Measurements from ENCODE around the gene SCGB1D4.
"Not testable (repeated sequence)": the region's sequence is repeated elsewhere in the genome, so short reads cannot be mapped to it uniquely, and the experiment has no call there.

Gene SCGB1D4, protein sequence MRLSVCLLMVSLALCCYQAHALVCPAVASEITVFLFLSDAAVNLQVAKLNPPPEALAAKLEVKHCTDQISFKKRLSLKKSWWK

DNA sequence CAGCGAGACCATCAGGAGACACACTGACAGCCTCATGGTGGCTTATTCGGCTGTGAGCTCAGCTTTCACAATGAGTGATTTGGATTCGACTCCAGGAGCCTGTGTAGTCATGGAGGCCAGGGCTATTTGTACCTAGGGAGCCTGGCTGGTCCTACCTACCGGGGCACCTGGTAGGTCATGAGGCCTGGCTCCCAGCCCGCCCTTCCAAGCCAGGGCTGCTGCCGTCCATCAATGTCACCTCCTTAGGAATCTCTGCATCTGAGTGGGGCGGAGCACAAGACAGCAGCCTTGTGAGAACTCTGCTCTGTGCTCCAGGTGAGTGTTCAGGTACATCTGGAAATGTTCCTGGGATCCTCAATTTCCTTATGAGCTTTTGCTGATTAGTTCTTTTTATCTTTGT lies at the start of gene SCGB1D4:
Gene SCGB1D4, minus strand, starts transcription at position 101 of the 400 bp plus-strand sequence. Its CDS starts 65 bp downstream, at position 36.
- no peak for DNase-seq (ENCODE audit: low read depth in 2 of 2)

DNA sequence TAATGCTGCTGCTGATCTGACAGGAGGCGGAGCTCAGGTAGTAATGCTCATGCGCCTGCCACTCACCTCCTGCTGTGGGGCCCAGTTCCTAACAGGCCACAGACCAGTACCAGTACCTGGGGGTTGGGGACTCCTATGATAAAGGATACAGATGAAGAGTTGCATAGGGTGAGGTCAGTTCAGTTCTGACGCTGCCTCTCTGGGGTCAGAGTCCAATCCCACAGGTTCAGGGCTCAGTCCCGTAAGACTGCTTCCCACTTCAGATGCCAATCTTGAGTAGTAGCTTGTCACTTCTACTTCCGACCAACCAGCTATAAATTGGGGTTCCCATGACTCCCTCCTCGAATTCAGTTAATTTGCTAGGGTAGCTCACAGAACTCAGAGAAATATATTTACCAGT lies 47.0 kb upstream of the SCGB1D4 start:
- DNase-seq (ENCODE audit: low read depth in 2 of 2) = no peak

DNA sequence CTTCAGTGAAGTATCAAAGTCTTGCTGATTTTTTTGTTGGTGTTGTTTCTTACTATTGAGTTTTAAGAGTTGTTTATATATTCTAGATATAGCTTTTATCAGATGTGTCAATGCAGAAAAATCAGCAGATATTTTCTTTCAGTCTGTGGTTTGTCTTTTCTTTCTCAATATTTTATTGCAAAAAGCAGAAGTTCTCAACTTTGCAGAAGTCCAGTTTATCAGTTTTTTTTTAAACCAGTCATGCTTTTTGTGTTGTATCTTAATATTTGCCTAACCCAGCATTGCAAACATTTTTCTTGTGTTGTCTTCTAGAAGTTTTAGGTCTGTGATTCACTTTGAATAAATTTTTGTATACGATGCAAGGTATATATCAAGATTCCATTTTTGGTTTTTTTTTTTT lies 45.3 kb upstream of the SCGB1D4 start:
- no peak for DNase-seq (ENCODE audit: low read depth in 2 of 2)

DNA sequence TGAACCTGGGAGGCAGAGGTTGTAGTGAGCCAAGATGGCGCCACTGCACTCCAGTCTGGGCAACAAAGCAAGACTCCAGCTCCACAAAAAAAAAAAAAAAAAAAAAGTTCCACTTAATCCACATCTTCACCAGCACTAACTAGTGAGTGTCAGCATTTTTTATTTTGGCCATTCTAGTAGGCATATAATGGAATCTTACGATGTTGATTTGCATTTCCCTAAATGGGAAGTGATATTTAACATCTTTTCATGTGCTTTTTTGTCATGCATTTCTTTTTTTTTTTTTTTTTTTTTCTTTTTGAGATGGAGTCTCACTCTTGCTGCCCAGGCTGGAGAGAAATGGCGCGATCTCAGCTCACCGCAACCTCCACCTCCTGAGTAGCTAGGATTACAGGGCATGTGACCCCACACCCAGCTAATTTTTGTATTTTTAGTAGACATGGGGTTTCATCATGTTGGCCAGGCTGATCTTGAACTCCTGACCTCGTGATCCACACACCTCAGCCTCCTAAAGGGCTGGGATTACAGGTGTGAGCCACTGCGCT lies 44.8 kb upstream of the SCGB1D4 start:
- DNase-seq (ENCODE audit: low read depth in 2 of 2) = not testable (repeated sequence)

DNA sequence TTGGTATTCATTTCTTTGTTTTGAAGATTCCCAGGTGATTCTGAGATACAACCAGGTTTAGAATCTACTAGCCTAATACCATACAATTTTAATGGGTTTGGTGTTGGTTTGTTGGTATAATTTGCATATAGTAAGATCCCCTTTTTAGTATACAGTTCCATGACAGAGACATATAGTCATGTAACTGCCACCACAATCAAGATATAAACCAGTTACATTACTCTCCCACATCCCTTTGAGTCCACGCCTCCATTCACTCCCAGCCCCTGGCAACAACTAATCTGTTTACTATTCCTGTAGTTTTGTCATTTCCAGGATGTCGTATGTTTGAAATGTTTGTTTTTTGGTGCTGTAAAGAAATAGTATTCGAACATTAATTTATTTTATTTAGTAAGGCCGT lies 42.7 kb upstream of the SCGB1D4 start:
- no peak for DNase-seq (ENCODE audit: low read depth in 2 of 2)

DNA sequence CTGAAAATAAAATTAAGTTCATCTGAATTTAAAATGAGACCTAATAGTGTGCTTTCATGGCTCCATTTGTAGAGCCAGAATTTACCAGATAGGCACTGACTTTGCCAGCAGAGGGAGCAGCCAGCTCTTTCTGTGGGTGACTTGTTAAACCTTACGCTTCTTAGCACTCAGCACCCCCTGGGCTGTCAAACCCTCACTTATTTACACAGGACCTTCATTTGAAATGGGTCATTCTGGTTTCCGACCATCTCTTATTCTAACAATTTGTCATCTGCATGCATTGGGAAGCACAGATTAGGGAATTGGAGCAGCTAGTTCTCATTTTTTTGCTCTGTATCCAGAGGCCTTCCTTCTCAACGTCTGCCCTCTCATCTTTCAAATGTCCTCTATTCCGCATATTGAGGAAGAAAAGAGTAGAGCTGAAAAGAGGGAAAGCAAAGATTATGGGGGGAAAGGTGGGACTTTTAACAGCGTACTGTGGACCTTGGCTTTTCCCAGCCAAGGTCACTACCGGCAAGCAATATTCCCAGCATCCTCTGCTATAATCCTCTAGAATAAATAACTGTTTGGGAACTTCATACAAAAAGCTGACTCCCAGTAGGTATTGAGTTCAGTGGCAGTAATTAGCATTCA lies 41.5 kb upstream of the SCGB1D4 start:
- peak; percentile 34 to 39 for DNase-seq (ENCODE audit: low read depth in 2 of 2)

DNA sequence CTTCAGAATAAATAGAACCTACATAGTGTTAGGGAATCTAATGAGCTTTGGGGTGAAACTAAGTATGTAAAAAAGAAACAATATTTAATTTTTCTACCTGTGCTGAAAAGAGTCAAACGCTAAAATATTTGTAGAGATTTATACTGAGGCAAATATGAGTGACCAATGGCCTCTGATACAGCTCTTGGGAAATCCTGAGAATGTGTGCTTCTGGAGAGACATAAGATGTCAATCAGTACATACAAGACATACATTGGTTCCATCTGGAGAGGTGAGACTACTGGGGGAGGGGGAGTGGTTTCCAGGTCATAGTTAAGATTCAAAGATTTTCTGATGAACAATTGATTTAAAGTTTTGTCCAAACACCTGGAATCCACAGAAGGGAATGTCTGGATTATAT lies 39.3 kb upstream of the SCGB1D4 start:
- no peak for DNase-seq (ENCODE audit: low read depth in 2 of 2)

DNA sequence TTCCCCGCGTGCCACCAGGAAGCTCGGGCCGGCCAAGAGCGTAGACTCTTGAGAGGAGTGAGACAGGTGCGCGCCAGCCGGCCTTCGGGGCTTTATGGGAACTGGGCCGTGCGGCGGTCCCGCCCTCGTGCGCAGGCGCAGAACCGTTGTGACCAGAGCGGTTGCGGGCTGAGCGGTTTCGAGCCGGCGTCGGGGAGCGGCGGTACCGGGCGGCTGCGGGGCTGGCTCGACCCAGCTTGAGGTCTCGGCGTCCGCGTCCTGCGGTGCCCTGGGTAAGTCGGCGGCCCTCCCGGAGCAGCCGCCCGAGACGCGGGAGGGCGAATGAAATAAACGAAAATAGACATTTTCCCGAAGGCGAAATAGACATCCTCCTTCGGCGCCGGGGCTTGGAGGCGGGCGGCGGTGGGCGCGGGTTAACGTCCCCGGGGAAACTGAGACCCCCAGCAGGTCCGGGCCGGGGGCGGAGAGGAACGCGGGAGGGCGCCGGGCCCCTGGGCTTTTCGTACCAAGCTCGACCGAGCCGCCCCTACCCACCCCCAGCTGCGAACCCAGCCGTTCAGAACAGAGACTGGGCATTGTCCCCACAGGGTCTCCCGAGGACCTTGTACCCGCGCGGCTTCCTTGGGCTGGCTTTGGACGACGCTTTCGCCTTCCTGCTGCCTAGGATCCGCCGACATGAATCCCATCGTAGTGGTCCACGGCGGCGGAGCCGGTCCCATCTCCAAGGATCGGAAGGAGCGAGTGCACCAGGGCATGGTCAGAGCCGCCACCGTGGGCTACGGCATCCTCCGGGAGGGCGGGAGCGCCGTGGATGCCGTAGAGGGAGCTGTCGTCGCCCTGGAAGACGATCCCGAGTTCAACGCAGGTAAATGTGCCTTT lies 38.7 kb upstream of the SCGB1D4 start, which contains the start of gene ASRGL1:
Gene ASRGL1, plus strand, starts transcription at position 146 of the 879 bp plus-strand sequence. Its CDS starts 530 bp downstream, at position 676.
- DNase-seq (ENCODE audit: low read depth in 2 of 2) = peak; percentile 54 to 69

DNA sequence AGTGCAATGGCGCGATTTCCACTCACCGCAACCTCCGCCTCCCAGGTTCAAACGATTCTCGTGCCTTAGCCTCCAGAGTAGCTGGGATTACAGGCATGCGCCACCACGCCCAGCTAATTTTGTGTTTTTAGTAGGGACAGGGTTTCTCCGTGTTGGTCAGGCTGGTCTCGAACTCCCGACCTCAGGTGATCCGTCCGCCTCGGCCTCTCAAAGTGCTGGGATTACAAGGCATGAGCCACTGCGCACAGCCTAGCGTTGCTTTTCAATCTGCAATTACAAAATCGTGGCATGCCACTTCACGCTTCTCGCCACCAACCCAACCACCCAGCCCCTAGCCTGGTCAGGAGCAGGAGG lies 38.1 kb upstream of the SCGB1D4 start:
- not testable (repeated sequence) for DNase-seq (ENCODE audit: low read depth in 2 of 2)

DNA sequence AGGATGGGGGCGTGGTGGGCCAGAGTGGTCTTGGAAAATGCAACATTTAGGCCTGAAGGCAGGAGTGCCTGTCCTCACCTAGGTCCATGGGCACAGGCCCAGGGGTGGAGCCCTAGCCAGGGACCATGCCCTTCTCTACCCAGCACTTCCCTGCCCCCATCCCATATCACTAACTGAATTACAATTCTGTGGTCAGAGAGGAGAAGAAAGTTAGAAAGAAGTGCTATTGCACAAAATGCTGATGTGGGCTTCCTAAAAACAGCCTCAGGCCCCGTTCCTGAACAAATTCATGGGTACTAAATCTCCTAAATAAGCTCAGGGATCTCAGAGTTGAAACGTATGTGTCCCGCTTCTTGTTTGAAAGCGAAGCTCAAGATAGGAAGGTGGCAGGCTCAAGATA lies 34.9 kb upstream of the SCGB1D4 start:
- DNase-seq (ENCODE audit: low read depth in 2 of 2) = no peak

DNA sequence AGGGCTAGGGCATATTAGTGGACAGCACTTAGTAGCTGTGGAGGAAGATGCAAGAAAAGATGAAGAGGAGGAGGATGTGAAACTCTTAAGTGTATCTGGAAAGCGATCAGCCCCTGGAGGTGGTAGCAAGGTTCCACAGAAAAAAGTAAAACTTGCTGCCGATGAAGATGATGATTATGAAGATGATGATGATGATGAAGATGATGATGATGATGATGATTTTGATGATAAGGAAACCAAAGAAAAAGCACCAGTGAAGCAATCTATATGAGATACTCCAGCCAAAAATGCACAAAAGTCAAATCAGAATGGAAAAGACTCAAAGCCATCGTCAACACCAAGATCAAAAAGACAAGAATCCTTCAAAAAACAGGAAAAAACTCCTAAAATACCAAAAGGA lies 32.4 kb upstream of the SCGB1D4 start:
- not testable (repeated sequence) for DNase-seq (ENCODE audit: low read depth in 2 of 2)

DNA sequence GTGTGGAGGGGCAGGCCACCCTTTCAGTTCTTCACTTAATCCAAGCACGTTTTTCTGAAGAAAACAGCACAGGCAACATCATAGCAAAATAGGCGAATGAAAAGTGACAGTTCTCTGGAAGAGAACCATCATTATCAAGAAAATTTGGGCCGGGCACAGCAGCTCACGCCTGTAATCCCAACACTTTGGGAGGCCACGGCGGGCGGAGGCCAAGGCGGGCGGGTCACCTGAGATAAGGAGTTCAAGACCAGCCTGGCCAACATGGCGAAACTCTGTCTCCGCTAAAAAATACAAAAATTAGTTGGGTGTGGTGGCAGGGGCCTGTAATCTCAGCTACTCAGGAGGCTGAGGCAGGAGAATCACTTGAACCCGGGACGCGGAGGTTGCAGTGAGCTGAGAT lies 28.7 kb upstream of the SCGB1D4 start:
- DNase-seq (ENCODE audit: low read depth in 2 of 2) = not testable (repeated sequence)

DNA sequence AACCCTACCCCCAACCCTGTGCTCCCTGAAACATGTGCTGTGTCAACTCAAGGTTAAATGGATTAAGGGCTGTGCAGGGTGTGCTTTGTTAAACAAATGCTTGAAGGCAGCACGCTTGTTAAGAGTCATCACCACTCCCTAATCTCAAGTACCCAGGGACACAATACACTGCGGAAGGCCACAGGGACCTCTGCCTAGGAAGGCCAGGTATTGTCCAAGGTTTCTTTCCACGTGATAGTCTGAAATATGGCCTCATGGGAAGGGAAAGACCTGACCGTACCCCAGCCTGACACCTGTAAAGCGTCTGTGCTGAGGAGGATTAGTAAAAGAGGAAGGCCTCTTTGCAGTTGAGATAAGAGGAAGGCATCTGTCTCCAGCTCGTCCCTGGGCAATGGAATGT lies 27.8 kb upstream of the SCGB1D4 start:
- DNase-seq (ENCODE audit: low read depth in 2 of 2) = not testable (repeated sequence)

DNA sequence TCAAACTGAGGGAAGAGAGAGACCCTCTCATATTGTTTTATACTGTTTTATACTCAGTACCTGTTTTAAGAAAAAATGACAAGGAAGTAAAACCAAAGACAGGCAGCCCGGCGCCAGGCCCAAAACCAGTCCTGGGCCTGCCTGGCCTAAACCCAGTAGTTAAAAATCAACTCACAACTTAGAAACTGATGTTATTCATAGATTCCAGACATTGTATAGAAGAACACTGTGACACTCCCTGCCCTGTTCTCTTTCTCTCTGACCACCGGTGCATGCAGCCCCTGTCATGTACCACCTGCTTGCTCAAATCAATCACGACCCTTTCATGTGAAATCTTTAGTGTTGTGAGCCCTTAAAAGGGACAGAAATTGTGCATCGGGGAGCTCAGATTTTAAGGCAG lies 26.9 kb upstream of the SCGB1D4 start:
- DNase-seq (ENCODE audit: low read depth in 2 of 2) = not testable (repeated sequence)

DNA sequence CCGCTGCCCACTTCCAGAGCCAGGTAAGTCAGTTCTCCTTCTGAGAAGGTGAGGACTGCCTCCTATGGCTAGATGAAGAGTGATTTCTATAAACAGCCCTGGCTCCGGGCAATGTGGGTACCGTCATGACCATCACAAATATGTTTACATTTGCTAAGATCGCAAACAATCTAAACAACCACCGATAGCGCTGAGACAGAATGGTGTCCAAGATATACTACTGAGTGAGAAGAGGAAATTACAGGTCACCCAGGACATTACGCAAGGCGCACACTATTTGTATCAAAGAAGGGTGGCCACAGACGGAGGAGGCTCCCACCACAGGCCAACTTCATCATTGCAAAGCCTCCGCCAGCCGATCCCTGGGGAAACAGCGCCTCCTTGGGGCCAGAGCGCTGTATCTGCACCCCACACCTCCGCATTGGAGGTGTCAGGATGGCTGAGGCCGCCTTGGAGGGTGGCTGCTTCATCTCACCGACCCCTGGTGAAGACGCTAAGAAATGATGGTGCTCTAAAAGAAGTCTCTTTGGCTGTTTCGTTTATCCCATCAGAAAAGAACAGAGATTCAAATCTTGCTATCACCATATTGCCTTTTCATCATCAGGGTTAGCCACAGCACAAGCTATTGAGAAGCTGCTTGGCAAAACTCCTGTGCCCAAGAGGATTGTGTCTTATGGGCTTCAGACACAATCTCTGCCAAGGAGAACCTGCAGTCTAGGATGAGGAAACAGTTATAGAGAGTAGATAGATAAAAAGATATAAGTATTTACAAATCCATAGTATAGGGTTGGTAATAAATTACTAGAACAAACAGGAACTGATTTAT lies 26.1 kb upstream of the SCGB1D4 start:
- DNase-seq (ENCODE audit: low read depth in 2 of 2) = peak; percentile 10 to 71

DNA sequence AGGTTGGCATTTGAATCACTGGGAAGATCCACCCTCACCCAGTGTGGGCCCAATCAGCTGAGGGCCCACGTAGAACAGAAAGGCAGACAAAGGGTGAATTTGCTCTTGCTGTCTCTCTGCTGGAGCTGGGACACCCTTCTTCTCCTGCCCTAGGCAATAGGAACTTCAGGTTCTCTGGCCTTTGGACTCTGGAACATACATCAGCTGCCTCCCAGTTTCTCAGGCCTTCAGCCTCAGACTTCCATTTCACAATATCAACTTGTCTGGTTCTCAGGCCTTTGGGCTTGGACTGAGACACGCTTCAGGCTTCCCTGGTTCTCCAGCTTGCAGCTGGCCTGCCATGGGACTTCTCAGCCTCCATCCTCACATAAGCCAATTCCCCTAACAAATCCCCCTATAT lies 23.6 kb upstream of the SCGB1D4 start:
- DNase-seq (ENCODE audit: low read depth in 2 of 2) = no peak

DNA sequence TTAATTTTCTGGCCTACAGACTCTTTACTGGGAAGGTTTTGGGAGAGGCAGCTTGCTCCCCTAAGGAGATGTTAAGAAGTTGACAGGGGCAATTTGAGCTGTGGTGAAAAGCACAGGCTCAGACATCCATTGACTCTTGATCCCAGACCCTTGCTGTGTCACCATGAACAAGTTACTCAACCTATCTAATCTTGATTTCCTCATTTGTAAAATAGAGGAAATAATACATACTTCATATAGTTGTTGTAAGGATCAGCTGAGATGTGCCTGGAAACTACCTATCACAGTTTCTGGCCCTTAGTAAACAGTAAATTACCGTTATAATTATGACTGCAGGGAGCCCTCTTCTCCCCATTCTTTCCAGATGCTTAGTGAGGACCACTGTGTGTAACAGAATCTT lies 16.6 kb upstream of the SCGB1D4 start:
- DNase-seq (ENCODE audit: low read depth in 2 of 2) = no peak

DNA sequence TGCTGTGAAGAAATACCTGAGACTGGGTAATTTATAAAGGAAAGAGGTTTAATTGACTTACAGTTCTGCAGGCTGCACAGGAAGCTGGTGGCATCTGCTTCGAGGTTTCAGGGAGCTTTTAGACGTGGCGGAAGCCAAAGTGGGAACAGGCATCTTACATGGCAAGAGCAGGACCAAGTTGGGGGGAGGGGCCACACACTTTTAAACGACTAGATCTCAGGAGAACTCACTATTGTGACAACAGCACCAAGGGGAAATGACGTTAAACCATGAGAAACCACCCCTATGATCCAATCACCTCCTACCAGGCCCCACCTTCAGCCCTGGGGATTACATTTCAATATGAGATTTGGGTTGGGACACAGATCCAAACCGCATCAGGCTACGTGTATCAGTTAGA lies 11.1 kb upstream of the SCGB1D4 start:
- no peak for DNase-seq (ENCODE audit: low read depth in 2 of 2)

DNA sequence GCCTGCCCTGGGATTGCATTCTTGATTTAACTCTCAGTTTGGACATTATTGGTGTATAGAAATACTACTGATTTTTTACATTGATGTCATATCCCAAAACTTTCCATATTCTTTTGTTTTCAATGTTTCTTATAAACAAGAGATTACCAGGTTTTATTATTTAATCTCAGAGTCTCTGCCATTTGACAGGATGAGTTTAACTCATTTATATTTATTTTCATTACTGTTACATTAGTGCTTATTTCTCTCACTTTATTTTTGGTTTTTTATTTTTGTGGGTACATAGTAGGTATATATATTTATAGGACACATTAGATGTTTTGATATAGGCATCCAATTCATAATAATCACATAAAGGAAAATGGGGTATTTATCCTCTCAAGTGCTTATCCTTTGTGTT lies 9.1 kb upstream of the SCGB1D4 start:
- no peak for DNase-seq (ENCODE audit: low read depth in 2 of 2)

DNA sequence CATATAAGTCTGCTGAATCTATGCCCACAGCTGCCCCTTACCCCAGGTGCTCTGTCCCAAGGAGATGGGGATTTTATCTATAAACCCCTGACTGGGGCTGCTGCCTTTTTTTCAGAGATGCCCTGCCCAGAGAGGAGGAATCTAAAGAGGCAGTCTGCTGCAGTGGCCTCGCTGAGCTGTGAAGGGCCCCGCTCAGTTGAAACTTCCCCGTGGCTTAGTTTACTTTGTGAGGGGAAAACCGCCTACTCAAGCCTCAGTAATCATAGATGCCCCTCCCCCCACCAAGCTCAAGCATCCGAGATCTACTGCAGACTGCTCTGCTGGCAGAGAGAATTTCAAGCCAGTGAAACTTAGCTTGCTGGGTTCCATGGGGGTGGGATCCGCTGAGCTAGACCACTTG lies 7.4 kb upstream of the SCGB1D4 start:
- no peak for DNase-seq (ENCODE audit: low read depth in 2 of 2)

DNA sequence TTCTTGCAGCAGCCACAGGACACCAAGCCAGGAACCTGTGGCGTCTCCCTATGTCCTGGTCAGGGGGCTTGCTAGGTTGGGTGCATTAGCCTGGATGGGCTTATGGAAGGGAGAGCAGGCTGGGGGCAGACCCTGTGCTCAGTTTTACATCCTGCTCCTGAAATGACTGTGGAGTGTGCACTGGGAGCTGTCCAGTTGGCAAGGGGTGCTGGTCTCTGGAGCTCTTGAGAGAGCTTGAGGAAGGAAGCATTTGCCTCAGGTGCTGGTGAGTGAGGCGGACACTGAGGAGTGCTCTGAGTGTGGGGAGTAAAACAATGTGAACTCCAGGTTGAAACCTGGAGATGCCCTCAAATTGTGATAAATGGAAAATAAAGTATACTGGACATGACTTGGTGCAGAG lies 3.4 kb downstream of the SCGB1D4 start:
- DNase-seq (ENCODE audit: low read depth in 2 of 2) = no peak

DNA sequence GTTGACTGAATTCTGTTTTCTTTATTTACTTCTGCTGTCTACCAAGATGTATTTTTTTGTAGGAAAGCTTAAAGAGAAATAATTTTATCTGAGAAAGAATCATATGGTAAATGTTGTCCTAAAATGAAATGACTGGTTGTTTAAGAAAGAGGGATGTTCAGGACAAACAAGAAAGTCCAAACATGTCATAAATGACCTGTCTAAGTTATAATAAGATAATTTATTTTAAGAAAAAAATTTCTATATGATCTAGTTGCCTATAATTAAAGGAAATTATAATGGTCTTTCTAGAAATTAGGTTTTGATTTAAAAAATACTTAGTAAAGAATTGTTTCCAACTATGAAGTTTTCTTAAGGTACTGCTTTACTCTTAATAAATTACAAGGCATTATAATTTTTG lies 18.4 kb downstream of the SCGB1D4 start:
- no peak for DNase-seq (ENCODE audit: low read depth in 2 of 2)
